ENCODE measurements around the gene AGFG2. TPM values are rescaled to one million over a fixed set of nuclear protein-coding genes. Genes with fewer than 3 reads are reported as not detected.

Gene AGFG2
- 17.0 TPM for polyA plus RNA-seq (2012; ENCODE audit: insufficient read depth, insufficient read length, low read depth)

- Histone ChIP-seq H3K9me3 (no peaks in the 10 kb centered on the region), H3K4me1 (no peaks in the 10 kb centered on the region), H3K27me3 (no peaks in the 10 kb centered on the region), H3K4me3 (ENCODE audit: low read depth, low read length) (peak within 1 kb of the TSS; percentile 73), H3K36me3 (no peaks in the 10 kb centered on the region)
- TF ChIP-seq CTCF (IDR thresholded peaks at IDR 0.05; ENCODE audit: low read depth, low read length): no peak
- peak; percentile 100 for DNase-seq
Measured at GRCh38 chr7:100538654-100539435, at the start of gene AGFG2. Gene AGFG2 (plus strand): TSS chr7:100539203. CDS start chr7:100539347, 144 bp downstream.

GRCh38 chr7:100489824-100490223 is 49.2 kb upstream of the AGFG2 start:
- peaks cover 18% of the 10 kb centered on the region for H3K4me1 ChIP-seq
- no peaks in the 10 kb centered on the region for H3K27me3 ChIP-seq
- no peak; the same call in 1 of the 2 replicates for TF ChIP-seq CTCF (IDR thresholded peaks at IDR 0.05; ENCODE audit: low read depth, low read length)
- H3K4me3 ChIP-seq (ENCODE audit: low read depth, low read length): peak overlapping the region; percentile 33; the same call in 1 of the 2 replicates
- DNase-seq: peak; percentile 99
- H3K36me3 ChIP-seq: no peaks in the 10 kb centered on the region
- no peaks in the 10 kb centered on the region for H3K9me3 ChIP-seq

GRCh38 chr7:100490483-100491191 is 48.4 kb upstream of the AGFG2 start:
- no peak for TF ChIP-seq CTCF (IDR thresholded peaks at IDR 0.05; ENCODE audit: low read depth, low read length)
- H3K4me3 ChIP-seq (ENCODE audit: low read depth, low read length): no peak overlapping the region
- peaks cover 15% of the 10 kb centered on the region for H3K4me1 ChIP-seq
- H3K9me3 ChIP-seq: no peaks in the 10 kb centered on the region
- no peaks in the 10 kb centered on the region for H3K27me3 ChIP-seq
- H3K36me3 ChIP-seq: no peaks in the 10 kb centered on the region
- no peak for DNase-seq

- H3K9me3 ChIP-seq: no peaks in the 10 kb centered on the region; the same call in 1 of the 2 replicates
- no peak overlapping the region for H3K4me3 ChIP-seq (ENCODE audit: low read depth, low read length)
- no peak for TF ChIP-seq CTCF (IDR thresholded peaks at IDR 0.05; ENCODE audit: low read depth, low read length)
- H3K27me3 ChIP-seq: no peaks in the 10 kb centered on the region
- no peaks in the 10 kb centered on the region for H3K36me3 ChIP-seq
- DNase-seq: no peak
- H3K4me1 ChIP-seq: peaks cover 11% of the 10 kb centered on the region
Measured at GRCh38 chr7:100491192-100491578, 47.8 kb upstream of the AGFG2 start.

- Histone ChIP-seq H3K4me1 (peaks cover 11% of the 10 kb centered on the region), H3K36me3 (no peaks in the 10 kb centered on the region), H3K9me3 (no peaks in the 10 kb centered on the region; the same call in 1 of the 2 replicates), H3K27me3 (no peaks in the 10 kb centered on the region), H3K4me3 (ENCODE audit: low read depth, low read length) (no peak overlapping the region)
- no peak for TF ChIP-seq CTCF (IDR thresholded peaks at IDR 0.05; ENCODE audit: low read depth, low read length)
- no peak for DNase-seq
Measured at GRCh38 chr7:100492738-100493475, 46.1 kb upstream of the AGFG2 start.
